Measurements from ENCODE around the gene C8A. TPM values are rescaled to one million over a fixed set of nuclear protein-coding genes. Genes with fewer than 3 reads are reported as not detected.

C8A gene
- total RNA-seq, 1 donor from 2014 or later = not detected

- intact Hi-C loops (cut with DNase I) = no loop called here
- DNase-seq (ENCODE audit: low spot score) (no peak), ATAC-seq (no peak)
Observed at GRCh38 chr1:56948403-56949023, 93.9 kb downstream of the C8A start.

- ATAC-seq (no peak), DNase-seq (ENCODE audit: low spot score) (no peak)
- intact Hi-C loops (cut with DNase I) = no loop called here
Observed at GRCh38 chr1:56952501-56952900, 97.9 kb downstream of the C8A start.

GRCh38 chr1:56953386-56953785 lies 98.8 kb downstream of the C8A start:
- intact Hi-C loops (cut with DNase I) = no loop called here
- ATAC-seq = no peak
- DNase-seq (ENCODE audit: low spot score) = no peak

GRCh38 chr1:56954664-56955063 lies 100.1 kb downstream of the C8A start:
- ATAC-seq (no peak), DNase-seq (ENCODE audit: low spot score) (no peak)
- intact Hi-C loops (cut with DNase I) = no loop called here

GRCh38 chr1:56957931-56958330 lies 103.3 kb downstream of the C8A start:
- no peak for ATAC-seq
- no peak for DNase-seq (ENCODE audit: low spot score)
- intact Hi-C loops (cut with DNase I) = no loop called here

GRCh38 chr1:56958526-56958925 lies 103.9 kb downstream of the C8A start:
- no peak for DNase-seq (ENCODE audit: low spot score)
- no peak for ATAC-seq
- intact Hi-C loops (cut with DNase I) = no loop called here

- DNase-seq (ENCODE audit: low spot score) (no peak), ATAC-seq (no peak)
- intact Hi-C loops (cut with DNase I) = no loop called here
Observed at GRCh38 chr1:56961426-56961825, 106.8 kb downstream of the C8A start.

GRCh38 chr1:56963667-56964066 lies 109.1 kb downstream of the C8A start:
- intact Hi-C loops (cut with DNase I) = no loop called here
- ATAC-seq (no peak), DNase-seq (ENCODE audit: low spot score) (no peak)

GRCh38 chr1:56964349-56965017 lies 109.9 kb downstream of the C8A start:
- no peak for ATAC-seq
- intact Hi-C loops (cut with DNase I) = no loop called here

GRCh38 chr1:56965191-56965590 lies 110.6 kb downstream of the C8A start:
- intact Hi-C loops (cut with DNase I) = no loop called here
- DNase-seq (ENCODE audit: low spot score) = no peak
- ATAC-seq = no peak

More at GRCh38 chr1:56964349-56965017, 109.9 kb downstream of the C8A start:
- DNase-seq (ENCODE audit: low spot score) = no peak

- intact Hi-C loops (cut with DNase I) = no loop called here
- ATAC-seq = no peak
- DNase-seq (ENCODE audit: low spot score) = no peak
Observed at GRCh38 chr1:56965916-56966697, 111.5 kb downstream of the C8A start, which contains the start of gene C8B. Gene C8B, minus strand, starts transcription at chr1:56966015. Its CDS starts 67 bp downstream, at chr1:56965948.

GRCh38 chr1:56966698-56966999 lies 112.1 kb downstream of the C8A start:
- ATAC-seq = no peak
- no peak for DNase-seq (ENCODE audit: low spot score)
- intact Hi-C loops (cut with DNase I) = no loop called here

- intact Hi-C loops (cut with DNase I) = no loop called here
- DNase-seq (ENCODE audit: low spot score) (no peak), ATAC-seq (no peak)
Observed at GRCh38 chr1:56967355-56967754, 112.8 kb downstream of the C8A start.

Other genes starting within 250 kb of the C8A start
- 13.3 TPM for gene PRKAA2, start 209.5 kb upstream of the C8A start, total RNA-seq
- gene FYB2, start 35.4 kb upstream of the C8A start, total RNA-seq = not detected
- gene C8B, start 111.2 kb downstream of the C8A start, total RNA-seq = not detected

Measured in sciatic nerve (tissue), 2 donors.